Fibroblast of skin of back (primary cell): Measurements from ENCODE around the gene PTPRM.
A peak's percentile ranks its signal among the peaks of the same experiment; 100 is the strongest.

Experiments used
- DNase-seq: peaks from one replicate; pipeline ENCODE4 v3.0.0-alpha.2; 2013

Gene PTPRM

DNA sequence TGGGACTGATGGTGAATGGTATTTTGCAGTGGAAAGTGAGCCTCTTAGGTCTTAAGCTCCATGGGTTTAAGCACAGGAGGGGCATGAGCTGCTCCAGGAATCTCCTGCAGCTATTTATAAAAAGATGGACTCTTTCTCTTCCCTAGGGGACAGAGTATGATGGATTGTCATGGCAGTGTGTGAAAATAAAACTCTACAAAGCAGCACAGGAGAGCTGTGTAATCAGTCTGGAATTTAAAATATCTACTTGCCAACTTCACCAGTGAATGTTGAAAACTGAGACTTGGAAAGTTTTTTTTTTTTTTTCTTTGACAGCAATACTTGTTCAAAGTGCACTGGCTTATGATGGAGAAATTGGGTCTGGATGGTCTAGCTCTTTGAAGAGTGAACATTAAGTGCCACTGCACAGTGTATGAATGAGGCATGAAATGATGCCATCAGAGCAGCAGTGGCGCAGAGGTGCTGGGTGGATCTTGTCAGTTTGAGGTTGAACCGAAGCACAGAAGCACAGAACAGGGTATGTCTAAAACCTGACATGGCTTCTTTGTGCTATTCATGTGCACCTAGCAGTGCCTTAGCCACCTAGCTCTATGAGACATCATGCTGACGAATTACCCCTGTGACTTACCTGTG is 245.4 kb downstream of the PTPRM start:
- peak; percentile 96 for DNase-seq

DNA sequence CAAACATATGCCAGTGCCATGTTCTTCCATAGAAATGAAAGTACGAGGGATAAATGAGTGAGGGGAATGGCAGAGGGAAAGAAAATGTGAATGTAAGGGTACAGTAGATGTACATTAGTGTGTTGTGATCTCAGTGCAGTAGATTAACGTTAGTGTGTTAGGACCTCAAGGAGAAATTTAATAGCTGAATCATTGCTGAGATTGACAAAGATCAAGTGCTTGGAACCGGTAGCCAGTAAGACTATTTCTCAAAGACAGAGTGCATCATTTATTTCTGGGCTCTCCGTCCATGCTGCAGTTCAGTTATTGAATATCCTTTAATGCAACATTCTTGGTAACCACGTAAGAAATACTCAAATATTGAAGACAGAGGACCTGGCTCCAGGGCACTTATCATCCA is 246.0 kb downstream of the PTPRM start:
- no peak for DNase-seq

DNA sequence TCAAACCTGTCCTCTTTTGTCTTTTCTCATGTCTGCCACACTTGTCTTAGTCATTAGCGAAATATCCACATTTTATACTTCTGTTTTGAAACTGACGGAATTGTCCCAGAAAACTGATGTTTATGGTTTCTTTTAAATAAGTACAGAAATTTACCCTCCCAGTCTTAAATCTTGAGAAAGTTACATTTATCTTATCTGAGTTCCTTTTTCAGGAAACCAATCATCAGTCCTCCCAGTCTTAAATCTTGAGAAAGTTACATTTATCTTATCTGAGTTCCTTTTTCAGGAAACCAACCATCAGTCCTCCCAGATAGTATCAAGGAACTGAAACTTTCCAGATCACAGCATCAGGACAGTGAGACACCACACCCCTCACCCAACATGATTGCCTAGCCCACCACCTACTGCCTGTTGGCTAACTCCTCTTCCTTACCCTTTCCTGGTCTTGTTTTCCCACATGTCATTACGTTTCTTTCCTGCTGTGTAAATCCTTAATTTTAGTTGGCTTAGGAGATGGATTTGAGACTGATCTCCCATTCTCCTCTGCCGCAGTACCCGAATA is 247.7 kb downstream of the PTPRM start:
- no peak for DNase-seq

DNA sequence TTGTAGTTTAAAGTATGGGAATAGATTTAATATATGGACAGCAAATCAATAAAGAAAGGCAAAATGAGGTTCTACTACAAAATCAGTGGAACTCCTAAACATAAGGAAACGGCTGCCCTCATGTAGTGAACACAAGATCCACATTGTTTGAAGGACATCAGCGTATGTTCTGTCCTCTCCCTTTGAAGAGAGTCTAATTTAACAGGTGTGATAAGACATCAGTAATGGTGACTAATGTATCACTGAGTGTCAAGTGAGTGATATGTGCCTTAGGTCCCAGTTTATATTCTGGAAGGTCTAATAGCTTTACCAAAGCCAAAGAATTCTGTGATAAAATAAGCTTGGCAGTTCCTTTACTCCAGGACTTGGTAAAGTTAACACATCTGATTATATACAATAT is 248.7 kb downstream of the PTPRM start:
- DNase-seq, result no peak

DNA sequence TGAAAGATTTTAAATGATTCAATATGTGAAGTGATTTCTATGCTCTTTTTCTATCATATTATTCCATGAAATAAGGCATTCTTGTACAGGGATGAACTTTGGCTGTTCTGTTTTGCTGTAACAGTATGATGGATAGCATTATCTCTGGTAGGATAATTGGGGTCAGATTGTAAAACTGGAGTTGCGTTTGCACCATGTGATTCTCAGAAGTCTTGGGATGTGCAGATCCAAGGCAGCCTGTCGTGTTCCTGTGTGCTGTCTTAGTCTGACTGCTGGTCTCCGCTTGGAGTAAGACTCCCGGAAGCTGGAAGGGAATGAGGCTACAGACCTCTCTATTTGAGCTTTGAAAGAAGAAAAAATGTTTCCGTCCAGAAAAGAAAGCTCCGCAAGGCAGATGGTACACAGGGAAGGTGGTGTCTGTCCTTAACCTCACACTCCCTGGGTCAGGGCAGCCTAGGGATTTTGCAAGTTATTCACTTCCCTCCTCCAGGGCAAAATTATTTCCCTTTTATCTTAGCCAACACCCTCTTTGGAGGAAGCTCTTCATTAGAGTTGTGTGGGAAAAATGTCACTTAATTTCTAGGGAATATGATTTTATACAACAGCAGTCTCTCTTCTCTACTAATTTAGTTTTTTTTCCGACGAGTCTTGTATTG is 250.6 kb downstream of the PTPRM start:
- DNase-seq, result peak; percentile 37

DNA sequence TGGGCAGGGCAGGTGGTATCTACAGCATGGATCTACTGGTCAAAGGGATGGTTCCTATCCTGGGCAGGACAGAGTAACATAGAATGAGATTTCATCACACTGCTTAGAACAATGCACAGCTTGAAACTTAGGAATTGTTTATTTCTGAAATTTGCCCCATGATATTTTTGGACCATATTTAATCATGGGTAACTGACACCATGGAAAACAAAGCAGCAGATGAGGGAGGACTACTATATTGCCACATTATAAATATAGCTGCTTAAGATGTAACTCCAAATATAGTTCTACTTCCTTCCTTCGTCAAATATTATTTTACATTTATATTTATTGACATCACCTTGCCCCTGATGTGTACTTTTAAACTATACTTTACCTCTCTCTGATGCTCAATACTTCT is 254.7 kb downstream of the PTPRM start:
- no peak for DNase-seq

DNA sequence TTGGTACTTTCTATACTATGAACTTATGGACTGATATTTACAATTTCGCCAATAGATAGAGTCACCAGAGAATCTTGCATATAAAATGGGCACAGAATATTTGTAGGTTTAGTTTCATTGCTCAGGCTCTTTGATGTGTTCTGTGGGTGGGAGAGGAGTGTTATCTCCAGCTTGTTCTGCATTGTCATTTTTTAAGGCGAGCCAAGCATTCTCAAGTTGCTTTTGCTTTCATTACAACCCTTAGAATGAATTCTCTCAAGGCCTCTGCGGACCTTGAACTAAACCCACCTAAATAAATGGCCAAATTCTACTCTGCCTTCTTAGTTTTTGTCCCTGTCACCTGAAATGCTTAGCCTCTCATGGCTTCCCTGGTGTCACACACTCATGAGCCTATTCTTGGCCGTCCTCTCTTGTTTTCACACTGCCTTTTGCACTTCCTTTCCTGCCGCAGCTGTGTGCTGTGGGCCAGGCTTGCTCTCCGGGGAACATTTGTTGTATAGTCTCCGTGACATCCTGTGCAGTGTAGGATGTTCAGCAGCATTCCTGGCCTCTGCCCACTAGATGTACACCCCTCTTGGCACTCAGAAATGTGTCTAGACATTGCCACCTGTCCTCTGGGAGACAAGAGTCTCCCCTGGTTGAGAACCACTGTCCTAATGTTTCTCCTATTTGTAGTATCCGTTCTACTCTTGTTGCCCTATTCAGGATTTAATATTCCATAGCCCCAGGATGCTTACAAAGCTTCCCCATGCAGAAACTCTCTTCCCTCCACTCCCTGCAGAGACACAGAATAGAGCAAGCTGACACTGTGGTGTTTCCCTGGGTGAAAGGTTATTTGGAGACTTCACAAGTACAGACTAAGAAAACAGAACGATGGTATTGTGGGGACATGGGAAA is 255.6 kb downstream of the PTPRM start:
- peak; percentile 40 for DNase-seq

DNA sequence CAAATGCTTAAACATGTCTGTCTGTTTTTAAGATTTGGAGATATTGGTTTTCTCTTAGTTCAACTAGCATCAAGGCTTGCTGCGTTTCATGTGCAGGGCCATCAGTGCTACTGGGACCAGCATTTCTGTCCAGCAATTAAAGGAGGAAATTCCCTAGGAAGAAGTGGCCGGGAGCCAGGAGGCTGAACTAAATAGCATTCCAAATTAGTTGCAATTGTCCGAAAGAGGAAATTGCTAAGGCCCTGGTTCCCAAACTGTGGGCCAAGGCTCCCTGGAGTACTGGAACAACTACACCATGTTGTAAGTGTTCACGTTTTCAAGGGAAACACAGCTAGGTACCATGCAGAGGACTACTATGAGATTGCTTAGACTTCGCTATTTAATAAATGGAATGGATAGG is 257.9 kb downstream of the PTPRM start:
- DNase-seq, result peak; percentile 18

DNA sequence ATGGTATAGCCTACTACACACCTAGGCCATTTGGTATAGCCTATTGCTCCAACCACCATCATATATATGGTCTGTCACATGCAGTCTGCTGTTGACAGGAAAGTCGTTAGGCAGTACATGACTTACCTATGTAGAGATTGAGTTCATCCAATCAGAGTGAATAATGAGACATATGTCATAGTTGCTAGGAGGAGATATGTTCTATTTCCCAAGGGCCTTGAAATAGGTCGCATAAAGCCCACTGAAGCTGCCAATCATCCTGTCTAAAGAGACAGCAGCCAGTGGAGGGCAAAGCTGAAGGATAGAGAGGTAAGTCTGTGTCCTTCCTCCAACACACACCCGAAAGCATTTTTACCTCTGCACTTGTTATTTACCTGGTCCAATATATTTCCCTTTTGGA is 263.4 kb downstream of the PTPRM start:
- no peak for DNase-seq

DNA sequence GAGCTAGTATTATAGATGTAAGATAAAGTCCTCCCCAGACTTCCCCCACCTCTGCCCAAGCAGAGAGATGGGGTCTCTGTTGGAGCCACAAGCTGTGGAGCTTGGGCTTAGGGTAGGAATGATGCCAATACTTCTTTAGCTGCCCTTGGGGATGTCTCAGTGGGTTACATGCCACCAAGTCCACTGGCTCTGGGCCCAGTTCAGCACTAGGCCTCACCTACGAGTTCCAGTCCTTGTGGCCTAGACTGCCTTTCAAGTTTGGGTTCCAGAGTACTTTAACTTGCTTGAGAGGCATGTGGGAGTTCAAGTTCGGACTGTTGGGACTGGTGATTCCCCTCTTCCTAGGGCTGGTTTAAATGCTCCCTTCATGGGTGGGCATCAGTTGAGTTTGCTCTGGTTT is 272.4 kb downstream of the PTPRM start:
- no peak for DNase-seq

DNA sequence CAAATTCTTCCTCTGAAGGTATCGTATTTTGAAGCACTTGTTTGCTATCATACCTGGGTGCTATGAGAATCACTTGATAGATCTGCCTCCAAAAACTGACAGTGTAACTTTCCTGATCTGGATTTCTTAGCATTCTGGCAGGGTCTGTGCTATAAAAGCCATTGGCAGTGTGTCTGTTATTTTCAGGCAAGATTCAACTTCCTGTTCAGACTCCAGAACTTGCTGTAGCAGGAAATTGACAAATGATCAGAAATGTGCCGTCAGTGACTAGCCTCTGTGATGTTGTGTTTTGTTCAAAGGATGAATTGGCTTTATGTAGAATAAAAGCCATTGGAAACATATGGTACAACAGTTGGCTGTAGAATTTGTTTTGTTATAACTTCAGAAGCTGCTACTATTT is 273.3 kb downstream of the PTPRM start:
- no peak for DNase-seq

DNA sequence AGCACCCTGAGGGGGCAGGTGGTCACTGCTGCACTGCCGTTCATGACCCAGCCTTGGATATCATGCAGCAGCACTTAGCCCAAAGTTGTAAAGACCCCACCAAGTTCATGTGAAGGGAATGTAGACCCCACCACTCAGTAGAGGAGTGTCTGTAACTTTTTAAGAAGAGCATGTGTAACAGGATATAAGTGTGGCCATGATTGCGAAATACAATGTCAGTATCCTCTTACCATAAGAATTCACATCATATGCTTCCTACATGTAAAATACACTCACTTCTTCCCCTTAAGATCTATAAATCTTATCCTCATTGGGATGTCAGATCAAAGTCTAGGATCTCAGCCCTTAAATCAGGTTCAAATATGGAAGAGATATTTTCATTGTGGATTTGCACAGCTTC is 276.9 kb downstream of the PTPRM start:
- no peak for DNase-seq

DNA sequence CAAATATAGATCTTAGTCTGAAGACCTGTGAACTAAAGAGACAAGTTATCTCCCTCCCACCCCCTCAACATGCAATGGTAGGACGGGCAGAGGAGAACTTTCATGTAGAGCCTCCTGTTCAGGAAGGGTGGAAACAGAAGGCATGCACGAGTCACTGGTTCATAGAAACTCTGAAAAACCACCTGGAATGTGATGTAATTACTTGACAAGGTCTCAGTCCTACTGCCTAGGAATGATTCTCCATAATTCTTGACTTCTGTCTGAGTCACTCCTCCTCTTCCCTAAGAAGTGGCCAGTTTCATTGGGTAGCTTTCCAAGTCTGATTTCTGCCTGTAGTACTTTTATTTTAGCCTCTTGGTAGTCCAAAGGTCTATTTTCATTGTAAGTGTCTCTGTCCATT is 277.3 kb downstream of the PTPRM start:
- peak; percentile 19 for DNase-seq

DNA sequence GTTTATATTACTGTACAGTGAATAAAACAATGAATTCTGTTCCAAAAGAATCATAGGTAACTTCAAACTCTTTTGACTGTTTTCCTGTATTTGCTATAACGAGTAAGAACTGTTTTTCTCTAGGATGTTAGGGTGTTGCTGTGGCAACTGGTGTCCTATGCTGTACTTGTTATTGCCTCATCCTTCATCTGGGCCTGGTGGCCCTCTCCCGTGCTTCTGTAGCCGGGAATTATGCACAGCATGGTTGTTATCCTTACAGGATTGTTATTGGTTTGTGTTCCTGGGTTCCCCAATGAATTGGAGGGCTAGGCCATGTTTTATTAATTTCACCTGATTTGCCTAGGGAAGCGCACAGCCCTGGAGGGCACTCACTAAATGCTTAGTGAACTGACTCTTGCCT is 279.2 kb downstream of the PTPRM start:
- DNase-seq, result no peak

DNA sequence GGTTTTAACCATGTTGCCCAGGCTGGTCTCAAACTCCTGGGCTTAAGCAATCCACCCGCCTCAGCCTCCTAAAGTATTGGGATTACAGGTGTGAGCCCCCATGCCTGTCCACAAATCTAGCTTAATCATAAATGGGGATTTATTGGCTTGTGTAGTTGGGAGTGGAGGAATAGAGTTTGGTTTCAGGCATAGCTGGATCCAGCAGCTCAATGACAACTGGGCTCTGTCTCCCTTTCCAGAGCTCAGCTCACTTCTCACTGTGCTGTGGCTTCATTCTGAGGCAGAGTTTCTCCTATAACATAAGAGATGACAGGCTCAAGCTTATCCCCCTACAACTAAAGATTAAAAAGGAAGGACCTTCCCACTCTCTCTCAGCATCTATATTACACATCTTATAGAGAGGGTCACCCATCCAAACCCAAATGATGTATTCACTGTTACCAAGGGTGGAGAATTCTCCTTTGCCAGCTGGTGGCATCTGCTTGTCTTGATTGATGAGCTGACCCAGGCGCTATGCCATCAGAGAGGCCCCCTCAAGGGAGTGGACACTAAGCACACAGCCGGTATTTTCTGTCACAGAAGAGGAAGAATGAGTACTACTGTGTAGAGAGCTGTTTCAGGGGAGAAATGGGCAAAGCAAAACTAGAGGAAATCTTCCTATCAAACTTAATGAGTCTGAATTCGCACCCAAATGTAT is 280.4 kb downstream of the PTPRM start:
- no peak for DNase-seq

DNA sequence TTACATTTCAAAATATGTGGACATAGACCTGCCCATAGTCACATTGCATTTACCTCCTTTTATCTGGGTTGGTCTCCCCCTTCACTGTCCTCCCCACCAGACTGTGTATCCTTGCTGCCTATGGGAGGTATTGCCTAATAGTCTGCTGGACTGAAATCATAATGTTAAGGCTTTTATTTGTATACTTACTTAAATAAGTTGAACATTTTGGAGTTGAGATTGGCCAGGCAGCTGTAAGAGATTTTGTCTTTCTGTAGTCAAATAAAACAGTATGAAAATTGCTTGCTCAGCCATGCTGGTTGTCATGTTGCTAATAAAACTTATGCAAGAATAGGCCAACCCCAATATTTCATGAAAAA is 280.9 kb downstream of the PTPRM start:
- no peak for DNase-seq

DNA sequence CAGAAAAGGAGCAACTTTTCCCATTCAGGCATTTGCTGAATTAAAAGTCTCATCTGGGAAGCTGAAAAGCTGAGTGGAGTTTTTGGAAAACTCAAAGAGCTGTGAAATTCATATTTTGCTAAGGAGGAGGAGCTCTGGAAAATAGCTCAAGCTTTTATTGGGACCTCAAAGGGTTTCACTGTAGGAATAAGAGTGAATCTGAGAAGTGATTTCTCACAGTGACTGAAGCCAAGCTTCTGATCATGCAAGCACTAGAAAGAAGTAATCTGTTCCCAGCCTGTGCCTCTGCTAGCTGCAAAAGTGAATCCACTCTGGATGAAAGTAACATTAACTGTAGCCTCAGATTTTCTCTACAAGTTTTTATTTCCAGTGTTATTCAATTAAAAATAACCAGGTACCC is 283.3 kb downstream of the PTPRM start:
- no peak for DNase-seq

DNA sequence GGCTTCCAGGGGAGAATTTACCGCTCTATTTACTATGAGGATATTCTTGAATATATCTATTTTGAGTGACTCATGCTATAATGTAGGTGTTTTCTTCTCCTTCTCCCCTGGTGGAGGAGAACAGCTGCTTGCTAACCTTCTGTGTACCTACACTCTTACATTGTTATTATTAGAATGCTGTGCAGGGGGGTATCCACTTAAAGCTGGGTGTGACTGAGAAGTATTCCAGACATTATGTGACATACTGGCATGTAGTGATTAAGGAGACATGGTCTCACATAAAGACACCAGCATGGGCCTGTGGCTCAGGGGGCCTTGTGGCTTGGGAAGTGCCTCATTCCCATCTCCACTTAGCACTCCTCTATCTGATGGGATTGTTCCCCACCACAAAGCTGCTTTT is 287.9 kb downstream of the PTPRM start:
- no peak for DNase-seq

DNA sequence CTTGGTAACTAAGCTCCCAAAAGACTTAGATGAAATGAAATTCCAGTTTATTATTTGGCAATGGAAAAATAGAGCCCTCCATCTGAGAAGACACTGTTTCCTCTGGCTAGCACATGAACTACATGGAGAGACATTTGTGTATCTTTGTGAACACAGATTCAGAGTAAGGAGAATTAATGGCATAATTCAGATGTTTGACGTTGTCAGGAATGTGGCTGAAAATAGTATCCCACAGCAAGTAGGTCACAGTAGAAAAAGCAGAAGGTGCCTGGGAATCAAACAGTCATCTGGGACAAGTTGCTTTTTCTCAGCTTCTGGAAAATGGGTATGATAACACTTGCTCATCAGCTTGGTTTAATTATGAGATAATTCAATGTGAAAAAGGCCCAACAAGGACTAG is 288.6 kb downstream of the PTPRM start:
- DNase-seq, result peak; percentile 52

DNA sequence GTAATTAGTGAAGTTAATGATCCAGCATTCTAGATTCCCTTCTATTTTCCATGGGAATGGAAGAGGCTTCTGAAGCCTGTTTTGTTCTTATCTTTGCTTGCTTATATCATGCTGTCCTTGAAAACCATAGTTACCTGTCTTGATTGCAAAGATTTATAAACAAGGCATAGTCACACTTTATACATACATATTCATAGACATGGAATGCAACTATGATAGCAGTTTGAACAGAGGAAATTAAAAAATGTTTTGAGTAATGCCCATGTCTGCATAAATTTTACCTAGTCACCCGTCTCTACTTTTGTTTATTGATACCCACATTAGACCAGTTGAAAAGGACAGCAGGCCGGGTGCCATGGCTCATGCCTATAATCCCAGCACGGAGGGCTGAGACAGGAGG is 289.0 kb downstream of the PTPRM start:
- DNase-seq, result peak; percentile 36

DNA sequence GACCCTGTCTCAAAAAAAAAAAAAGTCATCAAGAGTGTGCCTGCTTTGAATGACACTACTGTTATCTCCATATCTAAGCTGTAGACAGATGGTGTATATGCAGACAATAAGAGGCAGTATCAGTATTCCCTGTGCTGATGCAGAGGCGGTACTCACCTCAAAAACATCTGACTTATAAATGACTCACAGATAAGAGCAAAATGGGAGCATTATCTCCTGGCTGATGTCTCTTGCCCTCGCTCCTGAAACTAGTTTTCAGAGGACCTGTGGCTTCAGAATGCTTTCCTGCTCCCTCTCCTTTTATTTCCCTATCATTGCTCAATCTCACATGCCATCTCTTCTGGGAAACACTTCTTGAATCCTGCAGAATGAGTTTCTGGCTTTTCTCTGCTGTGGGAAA is 289.6 kb downstream of the PTPRM start:
- DNase-seq, result no peak

DNA sequence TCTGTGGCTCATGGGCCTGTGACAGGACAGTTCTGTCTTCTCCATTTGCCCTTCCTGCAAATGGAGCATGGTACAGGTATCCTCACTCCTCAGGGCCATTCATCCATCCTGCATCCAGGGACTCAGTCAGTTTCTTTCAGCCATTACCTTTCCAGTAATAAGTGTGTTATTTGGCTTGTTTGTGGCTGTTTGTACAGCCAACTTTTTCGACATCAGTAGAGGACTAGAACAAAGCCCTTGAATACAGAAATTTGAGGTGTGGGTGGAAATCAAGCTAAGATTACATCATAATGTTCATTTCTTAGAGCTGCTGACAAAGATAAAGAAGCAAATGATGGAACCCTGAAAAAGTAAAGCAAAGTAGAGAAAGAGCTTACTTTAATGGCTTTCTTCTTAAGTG is 290.4 kb downstream of the PTPRM start:
- DNase-seq, result no peak

DNA sequence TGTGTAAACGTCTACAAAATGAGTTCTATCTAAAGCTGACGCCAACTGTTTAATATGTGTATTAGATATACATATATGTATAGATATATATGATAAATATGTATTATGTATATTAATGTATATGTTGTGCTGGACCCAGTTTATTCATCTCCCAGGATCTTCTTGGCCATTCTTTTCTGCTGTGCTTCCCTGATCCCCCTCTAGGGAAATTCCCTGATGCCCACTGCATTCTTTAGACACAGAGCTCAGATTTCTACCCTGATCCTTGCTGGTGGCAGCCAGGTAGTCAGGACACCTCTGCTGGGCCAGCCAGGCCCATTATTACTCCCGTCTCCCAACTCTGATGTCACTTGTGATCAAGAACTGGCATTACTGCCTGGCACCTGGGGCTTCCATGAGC is 292.0 kb downstream of the PTPRM start:
- DNase-seq, result no peak
